Left cardiac atrium (tissue), 4 donors: ENCODE results near the gene DIS3L2. TPM values are rescaled to one million over a fixed set of nuclear protein-coding genes. Genes with fewer than 3 reads are reported as not detected.

Experiments used
- ATAC-seq, 2 donors: fragments of 200-7000 bp; cut with Tn5 transposase; one replicate each; pipeline ENCODE4 v1.9.1; 2020; ENCODE audit warnings: mild to moderate bottlenecking in 2 of 2, moderate library complexity in 2 of 2
- DNase-seq: peaks from one replicate; pipeline ENCODE4 v3.0.0-alpha.2; 2020
- intact Hi-C, 2 donors: fragments of 100-400 bp; cut with DNase I; formaldehyde crosslinking; loops; one replicate each; pipeline versions ENCODE4 v1.14.1 to v1.15.1; 2022 to 2023
- total RNA-seq, 2 donors: library from RNA; stranded (reverse); fragmentation: NEBNext Ultra II Directional; extraction: Animal tissue kit (Norgen Biotek cat#: 25700); gene quantifications; one replicate each; pipeline ENCODE4 v1.2.1, GENCODE V29; 2021
- donor health status: DM: no; HTN: yes; CAD: no.
- donor health status: DM: no; HTN: yes; CAD: no; lungs with severe emphysema.
- donor health status: DM: yes; HTN: yes; CAD: no.
- donor health status: Dilated cardiomyopathy.

Gene DIS3L2
- total RNA-seq, 2 donors from 2014 or later, result 17.6 to 18.6 TPM

DNA sequence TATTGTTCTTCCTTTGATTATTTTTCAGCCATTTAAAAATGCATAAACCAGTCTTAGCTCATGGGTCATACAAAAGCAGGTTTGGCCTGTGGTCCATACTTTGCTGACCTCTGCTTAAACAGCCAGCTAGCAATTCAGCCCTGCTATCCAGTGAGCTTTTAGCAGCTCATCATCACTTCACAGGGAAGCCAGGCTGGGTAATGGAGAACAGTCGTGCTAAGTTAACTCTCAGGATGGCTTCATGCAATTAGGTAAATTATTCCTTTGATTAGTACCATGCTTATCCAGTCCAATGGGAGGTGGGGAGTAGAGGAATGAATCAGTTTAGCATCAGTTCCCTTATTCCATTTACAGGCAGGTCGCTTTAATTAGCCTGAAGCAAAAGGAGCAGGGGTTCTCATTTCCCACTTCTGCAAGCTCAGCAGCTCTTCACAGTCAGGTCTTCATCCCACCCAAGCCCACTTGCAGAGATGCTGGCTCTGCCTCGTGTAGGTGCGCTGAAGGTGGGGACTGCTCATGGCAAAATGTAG lies 307.2 kb downstream of the DIS3L2 start:
- intact Hi-C loops, result no loop called here
- ATAC-seq, result no peak
- DNase-seq, result no peak

DNA sequence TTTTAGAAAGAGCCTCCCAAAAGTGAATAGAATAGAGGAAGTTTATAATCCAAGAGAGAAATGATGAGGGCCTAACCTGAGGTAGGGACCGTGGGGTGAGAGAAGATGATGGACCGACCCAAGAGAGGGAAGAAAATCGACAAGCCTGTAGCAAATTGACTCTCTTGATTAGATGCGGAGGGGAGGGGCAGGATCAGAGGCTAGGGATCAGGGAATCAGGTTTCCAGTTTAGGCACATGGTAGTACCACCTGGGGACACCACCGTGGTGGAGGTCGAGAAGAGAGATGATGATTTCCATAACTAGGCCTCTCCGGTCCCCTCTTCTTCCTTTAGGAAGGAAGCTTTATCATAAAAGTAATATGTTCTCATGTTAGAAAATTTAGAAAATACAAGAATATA lies 308.4 kb downstream of the DIS3L2 start:
- intact Hi-C loops, result no loop called here
- ATAC-seq (no peak), DNase-seq (no peak)

DNA sequence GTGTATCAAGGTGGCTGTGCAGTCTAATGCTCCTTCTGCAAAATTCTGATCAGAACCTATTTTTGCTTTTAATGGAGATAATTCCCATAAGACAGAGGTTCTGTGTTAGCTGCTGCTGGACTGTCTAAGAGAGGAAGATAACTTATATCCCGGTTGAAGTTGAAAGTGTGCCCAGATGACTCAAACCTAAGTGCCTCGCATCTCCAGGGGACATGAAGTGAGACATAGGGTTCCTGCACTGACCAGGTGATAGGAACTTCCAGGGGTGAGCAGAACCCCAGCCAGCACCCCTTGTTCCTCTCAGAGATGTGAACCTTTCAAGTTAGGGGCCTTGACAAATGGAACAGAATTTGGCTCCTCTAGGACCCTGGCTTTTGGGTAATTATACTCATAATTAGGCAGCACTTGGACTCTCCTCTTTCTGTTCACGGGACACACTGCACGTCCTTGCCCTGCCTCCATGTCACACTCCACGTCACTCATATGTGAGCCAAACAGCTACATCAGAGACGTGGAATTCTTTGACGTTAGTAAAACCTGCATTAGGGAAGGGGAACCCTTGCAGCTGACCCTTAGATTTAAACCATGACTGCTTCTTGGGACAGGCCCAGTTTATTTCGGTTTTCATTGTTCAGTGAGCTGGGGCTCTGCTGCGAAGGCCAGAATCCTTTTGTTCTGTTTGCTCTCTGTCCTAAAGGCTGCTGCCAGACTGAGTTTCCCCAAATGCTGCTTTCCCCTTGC lies 312.6 kb downstream of the DIS3L2 start:
- no peak for ATAC-seq
- no peak for DNase-seq
- intact Hi-C loops, result no loop called here

DNA sequence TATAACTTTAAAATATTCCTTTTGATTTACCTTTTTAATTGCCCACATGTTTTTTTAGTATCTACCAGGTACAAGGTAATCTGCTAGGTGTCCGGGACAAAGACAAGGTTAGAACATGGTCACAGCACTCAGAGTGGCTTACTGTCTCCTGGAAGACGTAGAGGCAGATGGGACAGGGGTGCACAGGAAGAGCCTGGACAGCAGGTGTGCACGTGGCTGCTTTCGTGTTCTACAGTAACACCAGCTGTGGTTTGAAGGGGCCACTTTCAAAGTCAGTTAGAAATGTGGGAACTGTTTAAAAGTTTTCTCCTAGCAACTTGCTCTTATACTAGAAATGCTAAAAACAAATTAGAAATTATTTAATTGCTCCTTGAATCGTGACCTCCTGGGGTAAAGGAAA lies 314.2 kb downstream of the DIS3L2 start:
- intact Hi-C loops, result no loop called here
- no peak for ATAC-seq
- no peak for DNase-seq

DNA sequence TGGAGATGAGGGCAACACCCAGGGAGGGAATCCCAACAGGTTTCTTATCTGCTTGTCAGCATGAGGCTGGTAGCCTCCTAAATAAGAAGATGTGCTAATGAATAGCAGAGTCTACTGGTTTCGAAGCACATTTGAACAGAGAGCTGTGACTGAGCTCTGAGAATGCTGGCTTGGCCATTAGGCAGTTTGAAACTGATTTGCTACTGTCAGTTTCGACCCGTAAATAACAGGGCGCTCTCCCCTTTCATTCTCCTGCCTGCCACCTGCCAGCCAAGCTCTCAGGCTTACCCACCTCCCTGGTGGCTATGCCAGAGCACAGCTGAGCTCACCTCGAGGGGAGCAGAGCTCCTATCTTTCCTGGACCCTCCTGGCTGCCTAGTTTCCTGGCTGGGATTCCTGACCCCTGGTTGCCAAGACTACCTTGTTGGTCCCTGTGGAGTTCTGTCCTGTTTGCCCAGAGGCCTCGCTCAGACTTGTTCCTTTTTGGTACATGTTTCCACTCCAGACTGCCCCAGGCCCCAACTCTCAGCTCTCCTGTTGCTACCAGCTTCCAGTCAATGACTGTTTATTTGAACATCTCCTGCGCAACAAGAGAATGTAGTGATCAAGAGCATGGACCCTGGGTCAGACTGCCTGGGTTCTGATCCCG lies 314.7 kb downstream of the DIS3L2 start:
- intact Hi-C loops, result no loop called here
- DNase-seq (no peak), ATAC-seq (no peak)

DNA sequence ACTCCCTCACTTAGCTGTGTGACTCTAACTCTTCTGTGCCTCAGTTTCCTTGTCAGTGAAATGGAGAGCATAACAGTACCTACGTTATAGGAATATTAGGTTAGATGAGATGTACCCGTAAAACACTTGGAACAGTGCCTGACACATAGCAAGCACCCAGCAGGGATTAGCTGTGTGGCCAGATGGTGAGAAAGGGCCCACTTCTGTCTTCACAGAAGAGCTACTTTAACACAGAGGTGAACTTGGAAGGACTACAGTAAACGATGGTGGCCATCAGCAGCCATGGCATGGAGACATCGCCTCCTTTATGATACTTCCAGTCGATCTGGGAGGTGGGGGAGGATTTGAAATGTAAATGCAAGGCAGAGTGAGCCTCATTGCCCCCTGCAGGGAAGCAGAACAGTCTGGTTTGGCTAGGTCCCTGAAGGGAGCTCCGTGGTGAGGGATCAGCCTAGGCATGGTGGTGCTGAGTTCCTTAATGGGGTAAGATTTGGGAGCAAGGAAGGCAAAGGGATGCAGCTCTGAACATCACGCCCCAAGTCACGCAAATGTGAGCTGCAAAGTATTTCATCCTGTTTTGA lies 315.3 kb downstream of the DIS3L2 start:
- ATAC-seq, result no peak
- no peak for DNase-seq
- intact Hi-C loops, result no loop called here

DNA sequence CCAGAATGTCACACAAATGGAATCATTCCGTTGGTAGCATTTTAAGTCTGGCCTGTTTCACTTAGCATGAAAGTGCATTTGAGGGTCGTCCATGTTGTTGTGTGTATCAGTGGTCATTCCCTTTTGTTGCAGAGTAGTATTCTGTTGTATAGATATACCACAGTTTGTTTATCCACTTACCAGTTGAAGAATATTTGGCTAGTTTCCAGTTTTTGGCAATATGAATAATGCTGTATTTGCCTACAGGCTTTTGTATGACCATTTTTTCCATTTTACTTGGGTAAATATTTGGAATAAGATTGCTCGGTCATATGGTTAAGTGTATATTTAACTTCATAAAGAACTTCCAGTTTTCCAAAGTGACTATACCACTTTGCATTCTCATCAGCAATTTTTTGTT lies 317.0 kb downstream of the DIS3L2 start:
- DNase-seq (no peak), ATAC-seq (no peak)
- intact Hi-C loops, result no loop called here

DNA sequence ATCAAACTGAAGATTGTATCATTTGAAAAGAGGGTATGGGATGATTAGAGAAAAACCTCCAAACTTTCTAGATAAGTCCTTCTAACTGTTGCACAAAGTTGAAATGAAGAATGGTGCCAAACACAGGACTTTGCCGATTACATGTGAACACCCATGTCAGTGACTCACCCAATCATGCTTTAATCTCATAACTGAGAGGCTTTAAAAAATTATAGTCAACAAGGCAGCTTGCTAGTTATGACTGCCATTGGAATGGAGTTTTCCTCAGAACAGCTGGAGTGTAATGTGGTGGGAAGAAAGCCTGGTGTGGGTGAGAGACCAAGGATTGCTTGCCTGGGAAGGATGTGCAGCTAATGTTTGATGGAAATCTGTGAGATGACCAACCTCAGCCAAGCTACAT lies 318.8 kb downstream of the DIS3L2 start:
- intact Hi-C loops, result no loop called here
- peak in 1 of 2 donors; percentile 19 for ATAC-seq
- DNase-seq, result no peak

DNA sequence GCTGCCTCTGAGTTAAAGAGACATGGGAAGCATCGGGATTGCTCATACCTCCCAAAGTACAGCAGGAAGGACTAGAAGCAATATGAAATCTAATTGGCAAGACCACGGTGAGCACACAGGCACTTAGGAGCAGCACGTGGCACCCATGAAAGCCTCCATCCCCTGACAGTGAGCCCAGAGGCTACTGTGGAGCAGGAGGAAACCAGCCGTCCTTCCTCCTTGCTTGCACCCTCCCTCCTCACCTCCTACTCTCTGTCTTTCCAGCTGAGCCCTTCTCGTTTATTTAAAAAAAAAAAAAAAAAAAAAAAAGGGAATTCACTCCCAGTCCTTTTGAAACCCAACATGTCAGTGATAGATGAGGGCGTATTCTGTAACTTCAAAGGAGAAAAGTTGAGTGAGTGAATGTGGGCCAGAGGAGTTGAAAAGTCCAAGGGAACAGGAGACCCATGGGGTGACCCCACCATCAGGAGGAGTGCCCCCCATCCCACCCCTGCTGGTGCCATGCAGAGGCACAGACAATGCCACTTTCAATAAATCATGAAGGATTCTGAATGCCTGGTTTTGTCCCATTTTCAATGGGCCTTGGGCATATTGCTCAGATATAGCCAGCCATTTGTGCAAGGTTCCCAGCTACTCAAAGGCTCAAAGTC lies 320.5 kb downstream of the DIS3L2 start:
- ATAC-seq (no peak), DNase-seq (no peak)
- intact Hi-C loops, result no loop called here

DNA sequence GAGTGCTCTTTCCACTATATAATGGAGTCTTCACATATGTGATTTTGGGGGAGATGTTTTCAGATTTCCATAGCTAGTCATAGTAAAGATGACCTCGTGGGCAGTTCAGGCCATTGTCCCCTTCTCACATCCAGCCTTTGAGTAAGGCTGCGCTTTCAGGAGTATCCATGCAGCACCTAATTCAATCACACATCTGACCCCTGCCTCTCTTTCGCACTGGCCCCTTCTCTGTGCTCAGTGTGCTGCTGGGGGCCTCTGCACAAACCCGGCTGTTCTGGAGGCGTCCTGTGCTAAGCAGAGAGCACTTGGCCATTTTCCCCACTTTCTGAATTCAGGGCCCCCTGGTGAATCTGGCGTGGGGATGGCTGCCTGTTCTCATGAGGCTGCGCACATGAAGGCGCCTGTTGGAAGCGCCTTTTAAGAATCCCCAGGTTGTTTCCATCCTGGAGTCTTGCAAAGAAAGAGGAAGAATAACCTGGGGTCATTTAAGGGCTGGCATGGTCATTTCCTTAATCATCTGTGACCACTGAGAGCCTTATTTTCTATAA lies 321.1 kb downstream of the DIS3L2 start:
- no peak for DNase-seq
- no peak for ATAC-seq
- intact Hi-C loops, result no loop called here

DNA sequence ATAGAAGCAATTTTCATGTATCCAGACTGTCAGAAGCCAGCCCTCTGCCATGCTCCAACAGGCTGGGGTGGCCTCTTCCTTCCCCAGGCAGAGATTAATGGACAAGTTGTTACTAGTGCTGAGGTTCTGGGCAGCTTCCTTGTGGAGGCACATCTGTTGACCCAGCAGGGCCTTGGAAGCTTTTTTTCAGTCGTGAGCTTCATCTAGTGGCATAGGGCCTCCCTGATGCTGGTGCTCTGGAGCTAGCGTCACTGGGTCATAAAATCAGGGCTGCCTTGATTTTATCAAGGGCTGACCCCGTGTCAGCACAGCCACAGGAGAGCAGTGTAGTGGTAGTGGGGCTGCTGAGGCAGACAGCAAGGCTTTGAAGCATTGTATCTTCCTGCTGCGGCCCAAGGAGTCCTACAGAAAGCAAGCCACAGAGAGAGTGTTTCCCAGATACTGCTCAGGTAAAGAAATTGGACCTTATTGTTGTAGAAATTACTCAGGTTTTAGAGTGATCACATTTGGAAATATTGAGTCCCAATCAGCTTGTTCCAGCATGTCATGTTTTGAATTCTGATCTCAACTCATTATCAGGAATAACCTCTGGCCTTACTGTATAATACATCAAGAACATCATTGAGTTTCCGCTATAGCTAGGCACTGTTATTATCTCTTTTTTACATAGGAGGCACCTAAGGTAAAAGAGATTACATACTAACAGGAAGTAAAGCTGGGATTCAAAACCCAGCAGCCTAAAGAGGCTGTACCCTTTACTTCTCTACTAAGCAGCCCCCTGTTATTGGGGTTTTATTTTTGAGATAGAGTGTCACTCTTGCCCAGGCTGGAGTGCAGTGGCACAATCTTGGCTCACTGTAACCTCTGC lies 324.7 kb downstream of the DIS3L2 start:
- no peak for ATAC-seq
- no peak for DNase-seq
- intact Hi-C loops, result no loop called here

DNA sequence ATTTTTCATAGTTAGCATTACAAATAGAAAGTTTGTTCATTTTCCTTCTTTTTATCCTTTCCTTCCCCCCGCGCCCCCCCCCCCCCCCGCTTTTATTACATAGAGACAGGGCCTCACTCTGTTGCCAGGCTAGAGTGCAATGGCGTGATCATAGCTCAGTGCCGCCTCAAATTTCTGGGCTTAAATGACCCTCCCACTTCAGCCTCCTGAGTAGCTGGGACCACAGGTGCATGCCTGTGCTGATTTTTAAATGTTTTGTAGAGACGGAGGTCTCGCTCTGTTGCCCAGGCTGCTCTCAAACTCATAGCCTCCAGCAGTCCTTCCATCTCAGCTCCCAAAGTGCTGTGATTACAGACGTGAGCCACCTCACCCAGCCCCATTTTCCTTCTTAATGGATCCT lies 325.8 kb downstream of the DIS3L2 start:
- no peak for DNase-seq
- no peak for ATAC-seq
- intact Hi-C loops, result no loop called here

DNA sequence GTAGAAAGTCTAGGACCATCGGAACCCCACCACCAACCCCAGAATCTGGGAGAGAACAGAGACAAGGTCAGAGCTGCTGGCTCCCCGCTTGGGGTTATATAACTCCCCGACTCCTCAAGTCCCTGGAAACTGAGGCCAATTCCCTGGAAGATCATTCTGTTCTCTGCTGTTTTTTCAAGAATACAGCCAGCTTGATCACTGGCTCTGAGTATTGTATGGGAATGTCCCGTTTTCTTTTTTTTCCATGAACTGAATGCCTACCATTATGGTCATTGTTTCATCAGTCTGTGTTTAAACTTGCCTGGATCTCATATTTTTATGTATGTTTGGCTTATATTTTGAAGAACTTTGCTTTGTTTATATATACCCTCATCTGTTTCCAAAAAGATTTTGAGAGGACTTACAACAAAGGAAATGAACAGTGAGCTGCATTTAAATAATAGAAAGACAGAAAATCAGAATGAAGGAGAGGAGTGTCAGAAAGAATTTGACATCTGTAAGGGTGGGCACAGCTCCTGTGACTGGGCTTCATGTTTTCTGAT lies 327.0 kb downstream of the DIS3L2 start:
- ATAC-seq, result no peak
- no peak for DNase-seq
- intact Hi-C loops, result no loop called here

DNA sequence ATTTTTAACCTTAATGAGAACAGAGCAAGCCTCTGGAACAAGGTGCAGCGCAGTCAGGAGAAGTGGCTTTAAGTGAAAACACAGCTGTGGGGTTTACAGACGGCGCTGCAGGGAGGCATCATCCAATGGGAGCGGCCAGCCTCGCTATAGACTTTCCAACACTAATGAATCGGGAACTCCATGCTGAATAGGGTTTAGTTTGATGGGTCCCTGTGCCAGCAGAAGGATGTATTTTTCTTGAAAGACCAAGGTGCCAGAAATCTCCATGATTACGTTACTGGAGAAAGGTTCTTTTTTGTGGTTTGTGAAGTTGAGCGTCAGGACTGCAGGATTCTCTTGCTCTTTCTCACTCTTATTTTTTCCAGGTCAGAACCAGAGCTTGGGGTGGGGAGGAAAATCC lies 329.2 kb downstream of the DIS3L2 start:
- no peak for DNase-seq
- ATAC-seq, result no peak
- intact Hi-C loops, result no loop called here

DNA sequence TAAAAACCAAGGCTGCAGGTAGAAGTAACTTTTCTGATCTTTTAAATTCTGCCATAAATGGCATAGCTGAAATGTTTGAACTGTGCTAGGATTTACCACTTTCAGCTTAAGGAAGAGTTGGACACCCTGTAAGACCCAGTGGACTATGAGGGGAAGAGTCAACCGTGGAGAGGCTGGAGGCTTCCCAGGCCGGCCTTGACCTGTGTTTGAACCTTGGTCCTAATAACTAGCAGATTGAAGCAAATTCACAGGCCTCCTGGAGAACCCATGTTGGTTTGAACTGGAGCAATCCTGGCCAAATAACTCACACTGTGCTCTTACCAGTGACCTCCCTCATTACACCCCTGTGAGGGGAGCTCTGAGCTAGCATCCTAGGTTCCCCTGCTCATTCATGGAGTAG lies 329.8 kb downstream of the DIS3L2 start:
- no peak for DNase-seq
- no peak for ATAC-seq
- intact Hi-C loops, result no loop called here

DNA sequence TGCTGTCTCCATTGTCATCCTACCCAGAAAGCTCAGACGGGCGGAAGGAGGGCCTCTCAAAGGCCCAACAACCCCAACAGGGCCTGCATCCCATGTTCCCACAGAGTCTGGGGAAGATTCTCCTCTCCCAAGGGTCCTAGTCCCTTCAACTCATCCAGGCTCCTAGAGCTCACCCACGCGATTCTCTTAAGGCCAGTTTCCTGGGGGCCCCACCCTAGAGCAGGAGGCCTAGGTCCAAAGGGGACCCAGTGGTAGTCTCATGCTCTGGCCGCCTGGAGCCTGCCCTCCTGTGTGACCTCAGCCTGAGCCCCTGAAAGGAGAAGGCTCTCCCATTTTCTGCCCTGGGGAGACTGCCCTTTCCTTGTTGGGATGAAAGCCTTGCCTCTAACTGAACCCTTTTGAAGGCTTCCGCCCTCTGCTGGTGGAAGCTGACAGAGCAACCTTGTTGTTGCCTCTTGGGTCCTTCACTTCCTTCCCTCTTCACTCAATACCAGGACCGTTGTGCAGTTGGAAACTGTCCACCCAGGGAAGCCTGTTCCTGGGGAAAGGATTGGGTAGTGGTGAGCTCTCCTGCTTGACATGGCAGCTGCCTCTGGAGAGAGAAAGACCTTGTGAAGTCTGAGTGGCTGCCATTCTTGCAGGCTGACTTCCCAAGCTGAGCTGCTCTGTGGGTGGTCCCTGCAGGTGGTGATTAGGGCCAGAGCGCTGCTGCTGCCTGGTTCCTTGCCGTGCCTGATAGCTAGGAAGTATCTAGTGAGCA lies 331.1 kb downstream of the DIS3L2 start:
- ATAC-seq, result peak in 1 of 2 donors; percentile 31
- DNase-seq, result peak; percentile 45
- intact Hi-C loops, result no loop called here

DNA sequence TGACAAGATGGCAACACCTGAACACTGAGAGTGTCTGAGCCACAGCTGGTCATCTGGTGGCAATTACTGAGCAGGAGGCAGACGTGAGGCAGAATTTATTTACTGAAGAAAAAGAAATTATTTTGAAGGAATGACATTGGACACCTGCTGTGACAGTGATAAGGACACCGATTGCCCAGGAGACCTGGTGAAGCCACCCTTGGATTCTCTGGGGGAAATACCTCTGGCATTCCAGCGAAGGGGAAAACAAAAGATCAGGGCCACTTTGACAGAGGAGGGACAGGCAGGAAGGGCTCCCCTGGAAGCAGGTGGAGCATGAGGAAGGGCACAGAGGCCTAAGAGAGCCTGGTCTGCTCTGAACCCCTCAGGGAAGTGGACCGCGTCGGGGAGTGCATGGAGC lies 331.7 kb downstream of the DIS3L2 start:
- no peak for DNase-seq
- intact Hi-C loops, result no loop called here
- no peak for ATAC-seq

DNA sequence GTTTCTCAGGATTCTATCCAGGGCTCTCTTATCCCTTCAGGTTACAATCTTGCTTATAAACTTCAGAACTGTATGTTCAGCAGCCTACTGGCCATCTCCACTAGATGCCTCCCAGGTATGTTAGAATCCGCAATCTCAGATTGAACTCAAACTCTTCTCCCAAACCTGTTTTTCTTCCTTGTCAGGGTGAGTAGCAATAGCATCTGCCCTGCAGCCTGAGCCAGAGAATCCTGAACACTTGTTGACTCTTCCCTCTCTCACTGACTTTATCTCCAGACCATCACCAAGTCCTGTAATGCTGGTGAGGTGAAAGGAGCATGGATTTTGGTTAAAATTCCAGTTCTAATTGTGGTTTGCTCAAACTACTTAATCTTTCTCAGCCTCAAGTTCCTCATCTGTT lies 334.5 kb downstream of the DIS3L2 start:
- intact Hi-C loops, result no loop called here
- no peak for DNase-seq
- ATAC-seq, result no peak
